22Rv1 (cell line): Measurements from ENCODE around the gene EPS8L2.

Experiments
- H3K27ac ChIP-seq: fragments of 450-650 bp; 2 replicates; pipeline ENCODE4 v1.5.1; 2017
- ZFX ChIP-seq: fragments of 450-650 bp; IDR thresholded peaks from 2 replicates; pipeline ENCODE4 v1.6.1; 2017; ENCODE audit warnings: antibody characterized with exemption, borderline replicate concordance
- TF ChIP-seq, protein P1 (sequence below): fragments of 450-650 bp; IDR thresholded peaks from 2 replicates; pipeline ENCODE4 v1.5.1; 2017; ENCODE audit warnings: mild to moderate bottlenecking

Gene EPS8L2

DNA sequence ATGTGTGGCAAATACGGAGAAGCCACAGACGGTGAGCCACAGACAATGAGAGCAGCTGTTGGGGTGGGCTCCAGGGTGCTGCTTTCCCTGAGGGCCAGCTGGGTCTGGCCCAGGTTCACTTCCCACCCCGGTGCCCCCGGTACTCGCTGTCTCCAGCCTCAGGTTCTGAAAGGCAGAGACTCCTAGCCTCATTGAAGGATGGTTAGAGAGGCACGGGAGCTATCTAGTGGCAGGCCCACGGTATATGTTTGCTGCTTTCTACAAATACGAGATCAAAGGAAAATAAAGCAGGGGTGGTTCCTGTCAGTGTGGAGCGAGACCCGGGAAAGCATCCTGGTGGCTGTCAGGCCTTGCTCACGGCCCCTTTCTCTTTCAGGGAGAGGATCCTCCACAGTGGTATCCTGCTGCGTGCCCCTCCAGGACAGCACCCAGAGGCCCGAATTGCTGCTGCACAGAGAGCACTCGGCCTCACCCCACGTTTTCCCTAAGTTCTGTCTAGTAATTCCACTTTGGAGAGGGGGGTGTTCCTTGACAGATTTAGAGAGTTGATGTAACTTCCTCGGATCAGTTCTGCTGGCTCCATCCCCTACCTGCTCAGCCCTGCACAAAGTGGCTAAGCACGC lies 7.4 kb upstream of the EPS8L2 start:
- no peak for TF ChIP-seq ZFX
- TF ChIP-seq, protein P1, sequence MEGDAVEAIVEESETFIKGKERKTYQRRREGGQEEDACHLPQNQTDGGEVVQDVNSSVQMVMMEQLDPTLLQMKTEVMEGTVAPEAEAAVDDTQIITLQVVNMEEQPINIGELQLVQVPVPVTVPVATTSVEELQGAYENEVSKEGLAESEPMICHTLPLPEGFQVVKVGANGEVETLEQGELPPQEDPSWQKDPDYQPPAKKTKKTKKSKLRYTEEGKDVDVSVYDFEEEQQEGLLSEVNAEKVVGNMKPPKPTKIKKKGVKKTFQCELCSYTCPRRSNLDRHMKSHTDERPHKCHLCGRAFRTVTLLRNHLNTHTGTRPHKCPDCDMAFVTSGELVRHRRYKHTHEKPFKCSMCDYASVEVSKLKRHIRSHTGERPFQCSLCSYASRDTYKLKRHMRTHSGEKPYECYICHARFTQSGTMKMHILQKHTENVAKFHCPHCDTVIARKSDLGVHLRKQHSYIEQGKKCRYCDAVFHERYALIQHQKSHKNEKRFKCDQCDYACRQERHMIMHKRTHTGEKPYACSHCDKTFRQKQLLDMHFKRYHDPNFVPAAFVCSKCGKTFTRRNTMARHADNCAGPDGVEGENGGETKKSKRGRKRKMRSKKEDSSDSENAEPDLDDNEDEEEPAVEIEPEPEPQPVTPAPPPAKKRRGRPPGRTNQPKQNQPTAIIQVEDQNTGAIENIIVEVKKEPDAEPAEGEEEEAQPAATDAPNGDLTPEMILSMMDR = no peak
- no peak overlapping the region for H3K27ac ChIP-seq

DNA sequence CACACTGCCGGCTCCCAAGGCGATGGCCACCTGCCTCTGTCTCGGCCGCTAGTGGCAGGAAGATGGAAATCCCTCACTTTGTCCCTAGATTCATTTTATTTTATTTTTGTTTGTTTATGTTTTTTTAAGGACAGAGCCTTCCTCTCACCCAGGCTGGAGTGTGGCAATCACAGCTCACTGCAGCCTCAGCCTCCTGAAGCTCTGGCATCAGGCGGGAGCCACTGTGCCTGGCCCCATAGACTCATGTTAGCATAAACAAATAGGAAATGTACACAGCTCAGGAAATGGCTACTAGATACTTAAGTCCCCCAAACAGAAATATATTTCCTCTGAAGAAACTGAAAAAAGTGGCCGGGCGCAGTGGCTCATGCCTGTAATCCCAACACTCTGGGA lies 6.9 kb upstream of the EPS8L2 start:
- TF ChIP-seq, protein P1 = no peak
- no peak for TF ChIP-seq ZFX
- 0 out of 2 replicates have a peak overlapping the region, but pooled peaks have one; percentile 4 for H3K27ac ChIP-seq

DNA sequence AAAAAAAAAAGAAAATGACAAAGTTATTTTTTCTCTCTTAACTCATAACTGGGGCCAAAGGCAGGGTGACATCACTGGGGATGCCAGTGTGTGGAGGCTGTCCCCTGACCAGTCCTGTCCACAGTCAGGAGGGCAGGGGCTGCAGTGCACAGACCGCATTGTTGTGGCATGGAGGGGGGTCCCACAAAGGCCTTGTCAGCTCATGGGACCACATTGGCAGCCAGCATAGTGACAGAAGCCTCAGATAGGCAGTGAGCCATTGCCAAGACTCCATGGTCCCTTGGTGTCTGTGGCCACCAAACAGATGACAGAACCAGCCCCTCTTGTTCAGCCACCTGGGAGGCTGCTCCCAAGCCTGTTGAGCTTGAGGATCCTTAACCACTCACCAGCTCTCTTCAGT lies 6.3 kb upstream of the EPS8L2 start:
- TF ChIP-seq, protein P1 = no peak
- TF ChIP-seq ZFX = no peak
- 0 out of 2 replicates have a peak overlapping the region, but pooled peaks have one; percentile 4 for H3K27ac ChIP-seq

DNA sequence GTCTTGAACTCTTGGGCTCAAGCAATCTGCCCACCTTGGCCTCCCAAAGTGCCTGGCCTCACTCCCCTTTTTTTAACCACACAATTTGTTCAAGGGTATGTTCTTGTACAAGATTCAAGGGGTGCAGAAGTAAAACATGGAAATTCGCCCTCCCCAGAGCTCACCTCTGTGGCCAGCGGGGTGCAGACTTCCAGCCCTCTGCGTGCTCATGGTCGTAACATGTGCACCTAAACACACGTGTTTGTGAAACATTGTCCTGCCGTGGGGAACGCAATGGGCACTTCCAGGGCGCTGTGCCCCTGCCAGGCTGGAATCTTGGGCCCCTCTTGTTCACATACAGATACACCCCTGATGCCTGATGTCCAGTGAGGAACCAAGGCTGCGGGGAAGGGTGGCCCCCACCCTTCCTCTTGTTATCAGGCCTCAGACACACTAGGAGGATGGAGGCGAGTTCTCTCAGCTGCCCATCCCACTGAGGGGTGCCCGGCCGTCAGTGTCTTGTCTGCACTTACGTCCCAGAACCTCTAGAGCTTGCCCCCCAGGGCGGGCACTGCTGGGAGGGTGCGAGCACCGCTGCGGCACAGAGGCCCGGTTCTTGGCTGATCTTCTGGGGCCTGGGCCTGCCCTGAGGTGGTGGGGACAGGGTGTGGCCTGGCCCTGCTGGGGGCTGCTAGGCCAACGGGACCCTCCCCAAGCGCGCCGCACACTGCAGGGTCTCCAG lies 4.1 kb upstream of the EPS8L2 start:
- TF ChIP-seq, protein P1 = no peak
- no peak for TF ChIP-seq ZFX
- H3K27ac ChIP-seq = peak overlapping the region; percentile 92; the same call in 1 of the 2 replicates

DNA sequence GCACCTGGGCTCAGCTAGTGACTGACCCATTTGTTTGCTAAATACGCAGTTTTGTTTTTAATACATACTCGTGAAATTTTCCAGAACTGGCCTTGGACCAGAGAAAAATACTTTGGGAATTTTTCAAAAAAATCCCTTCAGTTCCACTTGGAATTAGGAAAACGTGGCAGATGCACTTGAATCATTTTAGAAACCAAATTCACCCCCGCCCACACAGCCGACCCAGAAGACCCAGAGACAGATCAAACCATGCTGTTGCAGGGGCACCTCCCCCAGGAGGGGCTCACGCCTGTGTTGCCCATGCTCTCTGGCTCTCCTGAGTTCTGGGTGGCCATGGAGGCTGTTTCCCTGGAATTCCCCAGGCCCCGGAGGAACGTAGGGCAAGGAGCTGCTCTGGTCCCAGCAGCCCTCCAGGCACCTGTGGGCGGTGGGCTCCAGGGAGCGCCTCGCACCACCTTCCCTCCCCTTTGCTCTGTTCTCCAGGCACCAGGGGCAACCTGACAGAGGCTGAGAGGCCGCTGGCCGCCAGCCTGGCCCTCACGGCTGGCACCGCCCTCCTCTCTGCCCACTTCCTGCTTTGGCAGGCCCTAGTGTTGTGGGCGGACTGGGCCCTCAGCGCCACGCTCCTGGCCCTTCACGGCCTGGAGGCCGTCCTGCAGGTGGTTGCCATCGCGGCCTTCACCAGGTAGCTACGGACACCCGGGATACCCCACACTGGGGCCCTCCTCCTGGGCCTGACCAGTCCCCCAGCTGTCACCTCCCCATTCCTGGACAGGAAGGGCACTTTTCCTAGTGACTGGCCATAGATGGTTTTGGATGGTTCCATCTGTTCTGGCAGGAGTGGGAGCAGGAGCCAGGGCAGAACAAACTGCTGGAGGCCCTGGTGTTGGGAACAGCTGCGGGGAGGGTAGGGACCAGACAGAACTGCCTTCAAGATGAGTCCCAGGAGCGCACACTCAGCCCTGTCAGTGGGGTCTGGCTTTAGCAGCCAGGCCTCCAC lies 3.3 kb upstream of the EPS8L2 start:
- TF ChIP-seq, protein P1 = no peak
- TF ChIP-seq ZFX = no peak
- peak overlapping the region; percentile 92 for H3K27ac ChIP-seq

- TF ChIP-seq, protein P1 = no peak
- no peak for TF ChIP-seq ZFX
- peak overlapping the region; percentile 92 for H3K27ac ChIP-seq
Observed at GRCh38 chr11:703506-703905, 2.5 kb upstream of the EPS8L2 start.
